Lower leg skin (tissue), 4 donors: Measurements from ENCODE around the gene ENPEP. TPM values are rescaled to one million over a fixed set of nuclear protein-coding genes. Genes with fewer than 3 reads are reported as not detected.

Experiments
- DNase-seq, 2 donors: peaks; one replicate each; pipeline ENCODE4 v3.0.0-alpha.2; 2019; ENCODE audit warnings: low spot score in 2 of 2
- H3K4me3 ChIP-seq: fragments of 200-600 bp; sonication (generic); 2 replicates; pipeline ENCODE4 v1.5.1; 2017; ENCODE audit warnings: mild to moderate bottlenecking, low read depth; ENCODE audit not compliant: poor library complexity, severe bottlenecking
- POLR2A ChIP-seq, 2 donors: fragments of 450-650 bp; IDR thresholded peaks; one replicate each; pipeline ENCODE4 v1.6.1; 2016 to 2017; ENCODE audit warnings: antibody characterized with exemption in 2 of 2, mild to moderate bottlenecking in 1 of 2, moderate library complexity in 1 of 2
- WGBS, 2 donors: methylation state at CpG; one replicate each; pipeline ENCODE4 v1.1.5; 2018; 5-methylcytosine and 5-hydroxymethylcytosine counted together
- intact Hi-C: fragments of 100-400 bp; cut with DNase I; formaldehyde crosslinking; loops from one replicate; pipeline ENCODE4 v1.15.0; 2023; ENCODE audit warnings: low total_unique reads
- total RNA-seq, 4 donors: library from RNA; depleted of rRNA; stranded (reverse); fragments of >200 nt; gene quantifications; one replicate each; pipeline ENCODE4 v1.1.0, GENCODE V29; 2016
- TF ChIP-seq, protein P1 (sequence below), 3 donors: fragments of 450-650 bp; IDR thresholded peaks; one replicate each; pipeline ENCODE4 v1.5.1; 2016; ENCODE audit warnings: antibody characterized with exemption in 3 of 3, mild to moderate bottlenecking in 3 of 3, moderate library complexity in 2 of 3

The ENPEP gene
- total RNA-seq, 4 donors from 2014 or later, result 0.39 to 3.1 (median 1.9) TPM

DNA sequence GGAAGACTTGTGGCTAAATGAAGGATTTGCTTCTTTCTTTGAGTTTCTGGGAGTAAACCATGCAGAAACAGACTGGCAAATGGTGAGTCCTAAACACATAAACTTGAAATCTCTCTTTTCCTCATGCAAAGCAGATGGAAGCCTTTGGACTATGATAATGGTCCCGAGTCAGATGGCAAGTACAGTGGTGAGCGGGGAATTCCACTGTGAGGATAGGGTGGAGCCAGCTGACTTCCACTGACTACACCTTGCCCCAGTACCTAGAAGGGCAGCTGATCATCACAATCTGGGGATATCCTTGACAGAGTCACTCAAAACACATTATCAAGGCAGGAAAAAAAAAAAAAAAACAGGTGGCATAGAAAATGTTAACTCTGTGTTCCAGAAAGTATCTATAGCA, 34.3 kb downstream of the ENPEP start:
- 50 to 60% methylated on average over 2 of the region's 2 CpGs for WGBS, 2 donors

DNA sequence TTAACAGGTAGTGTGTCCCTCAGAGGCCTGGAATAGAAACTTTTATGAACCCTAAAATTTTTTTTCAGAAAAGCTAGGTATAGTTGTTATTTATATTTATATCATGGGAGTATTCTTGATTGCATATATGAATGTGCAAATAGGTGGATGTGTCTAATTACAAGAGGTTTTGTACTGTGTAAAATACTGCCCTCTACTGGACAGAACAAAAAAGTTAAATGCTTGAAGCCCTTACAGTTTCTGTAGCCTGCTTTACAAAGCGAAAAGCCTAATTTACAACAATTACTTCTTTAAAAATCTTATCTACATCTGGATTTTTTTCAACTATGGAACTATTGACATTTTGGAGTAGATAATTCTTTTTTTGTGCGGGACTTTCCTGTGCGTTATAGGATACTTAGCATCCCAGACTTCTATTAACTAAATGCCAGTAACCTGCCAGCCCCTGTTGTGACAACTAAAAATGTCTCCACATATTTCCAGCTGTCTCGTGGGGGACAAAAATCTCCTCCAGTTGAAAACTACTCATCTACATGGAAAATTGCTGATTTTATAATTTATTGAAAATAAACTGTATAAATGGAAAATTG, 35.1 kb downstream of the ENPEP start:
- DNase-seq, result no peak
- TF ChIP-seq, protein P1, sequence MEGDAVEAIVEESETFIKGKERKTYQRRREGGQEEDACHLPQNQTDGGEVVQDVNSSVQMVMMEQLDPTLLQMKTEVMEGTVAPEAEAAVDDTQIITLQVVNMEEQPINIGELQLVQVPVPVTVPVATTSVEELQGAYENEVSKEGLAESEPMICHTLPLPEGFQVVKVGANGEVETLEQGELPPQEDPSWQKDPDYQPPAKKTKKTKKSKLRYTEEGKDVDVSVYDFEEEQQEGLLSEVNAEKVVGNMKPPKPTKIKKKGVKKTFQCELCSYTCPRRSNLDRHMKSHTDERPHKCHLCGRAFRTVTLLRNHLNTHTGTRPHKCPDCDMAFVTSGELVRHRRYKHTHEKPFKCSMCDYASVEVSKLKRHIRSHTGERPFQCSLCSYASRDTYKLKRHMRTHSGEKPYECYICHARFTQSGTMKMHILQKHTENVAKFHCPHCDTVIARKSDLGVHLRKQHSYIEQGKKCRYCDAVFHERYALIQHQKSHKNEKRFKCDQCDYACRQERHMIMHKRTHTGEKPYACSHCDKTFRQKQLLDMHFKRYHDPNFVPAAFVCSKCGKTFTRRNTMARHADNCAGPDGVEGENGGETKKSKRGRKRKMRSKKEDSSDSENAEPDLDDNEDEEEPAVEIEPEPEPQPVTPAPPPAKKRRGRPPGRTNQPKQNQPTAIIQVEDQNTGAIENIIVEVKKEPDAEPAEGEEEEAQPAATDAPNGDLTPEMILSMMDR (IDR thresholded peaks at IDR 0.05), result peak in 1 of 3 donors; percentile 45
- TF ChIP-seq POLR2A (IDR thresholded peaks at IDR 0.05), result no peak
- no peak overlapping the region for H3K4me3 ChIP-seq
- 38 to 40% methylated on average over 4 of the region's 4 CpGs for WGBS, 2 donors
- intact Hi-C loops, result no loop called here

More for the DNA sequence above, 34.3 kb downstream of the ENPEP start:
- H3K4me3 ChIP-seq, result no peak overlapping the region
- DNase-seq, result no peak
- TF ChIP-seq, protein P1 (IDR thresholded peaks at IDR 0.05), result no peak
- no peak for TF ChIP-seq POLR2A (IDR thresholded peaks at IDR 0.05)
- intact Hi-C loops, result no loop called here

DNA sequence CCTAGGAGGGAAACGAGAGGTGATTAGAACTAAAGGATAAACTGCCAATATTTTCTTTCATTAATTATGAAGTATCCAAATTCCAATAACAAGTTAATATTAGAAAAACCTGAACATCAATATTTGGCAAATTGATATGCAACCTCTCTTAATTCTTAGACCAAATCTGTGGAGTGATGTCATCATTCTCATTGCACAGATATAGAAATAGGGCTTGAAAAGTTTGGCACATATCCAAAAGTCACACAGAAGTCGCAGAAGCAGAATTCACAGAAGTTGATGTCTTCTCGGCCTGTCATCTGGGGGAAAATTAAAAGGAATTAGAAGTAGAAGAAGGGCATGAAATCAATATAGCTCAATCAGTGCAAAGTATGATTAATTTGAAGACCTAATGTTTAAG, 36.9 kb downstream of the ENPEP start:
- WGBS, 2 donors, result 56 to 66% methylated on average over 3 of the region's 3 CpGs
- no peak for TF ChIP-seq POLR2A (IDR thresholded peaks at IDR 0.05)
- TF ChIP-seq, protein P1 (IDR thresholded peaks at IDR 0.05), result no peak
- no peak overlapping the region for H3K4me3 ChIP-seq
- intact Hi-C loops, result no loop called here
- DNase-seq, result no peak

DNA sequence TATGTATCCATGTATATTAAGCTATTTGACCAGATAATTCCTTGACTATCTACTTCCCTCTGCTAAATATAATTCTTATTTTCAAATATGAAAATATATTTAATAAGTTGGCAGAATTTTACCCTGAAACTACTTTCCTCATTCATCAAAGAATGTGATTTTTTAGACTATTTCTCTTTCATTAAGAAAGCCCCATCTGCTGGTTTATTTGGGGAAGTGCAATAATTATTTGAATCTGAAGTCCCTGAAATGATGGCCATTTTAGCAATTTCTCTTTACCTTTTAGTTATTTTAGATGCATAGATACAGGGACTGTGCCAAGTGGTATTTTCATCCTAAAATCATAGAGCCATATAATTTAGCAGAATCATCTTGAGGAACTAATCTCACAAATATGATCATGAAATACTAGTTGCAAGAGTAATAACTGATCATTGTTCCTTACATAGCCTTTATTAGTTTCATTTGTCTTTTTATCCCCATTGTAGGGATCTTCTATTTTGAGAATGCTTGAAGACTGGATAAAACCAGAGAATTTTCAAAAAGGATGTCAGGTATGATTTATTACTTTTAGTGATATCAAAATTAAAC, 39.0 kb downstream of the ENPEP start:
- intact Hi-C loops, result loop anchor here (5.0 kb wide), 1 partner anchor 508 kb away; no protein-coding TSS in a partner anchor
- TF ChIP-seq POLR2A (IDR thresholded peaks at IDR 0.05), result no peak
- TF ChIP-seq, protein P1 (IDR thresholded peaks at IDR 0.05), result no peak
- no peak overlapping the region for H3K4me3 ChIP-seq
- no peak for DNase-seq

DNA sequence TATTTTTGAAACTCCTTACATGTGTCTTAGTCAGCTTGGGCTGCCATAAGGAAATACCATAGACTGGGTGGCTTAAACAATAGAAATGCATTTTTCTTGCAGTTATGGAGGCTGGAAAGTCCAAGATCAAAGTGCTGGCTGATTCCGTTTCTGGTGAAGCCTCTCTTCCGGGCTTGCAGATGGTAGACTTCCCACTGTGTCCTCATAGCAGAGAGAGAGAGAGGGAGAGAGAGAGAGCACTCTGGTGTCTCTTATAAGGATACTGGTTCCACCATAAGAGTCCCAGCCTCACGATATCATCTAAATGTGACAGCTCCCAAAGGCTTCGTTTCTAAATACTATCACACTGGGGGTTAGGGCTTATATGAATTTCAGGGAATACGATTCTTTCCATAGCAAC, 39.7 kb downstream of the ENPEP start:
- no peak for DNase-seq
- no peak overlapping the region for H3K4me3 ChIP-seq
- WGBS, 2 donors, result 55 to 68% methylated on average over 5 of the region's 5 CpGs
- TF ChIP-seq POLR2A (IDR thresholded peaks at IDR 0.05), result no peak
- TF ChIP-seq, protein P1 (IDR thresholded peaks at IDR 0.05), result no peak
- intact Hi-C loops, result loop anchor here (5.0 kb wide), 1 partner anchor 508 kb away; no protein-coding TSS in a partner anchor
